Trophoblast cell (in vitro differentiated cells and primary cell): Measurements from ENCODE around the gene MKS1.

ENCODE experiments used
- DNase-seq, 2 donors: peaks; one replicate each; pipeline ENCODE4 v3.0.0-alpha.2; 2016
- H2AFZ ChIP-seq: 2 replicates; pipeline ENCODE4 v1.6.1; 2013; ENCODE audit warnings: low read length, moderate library complexity, mild to moderate bottlenecking; ENCODE audit not compliant: insufficient read depth, poor library complexity
- H2AK5ac ChIP-seq: 2 replicates; pipeline ENCODE4 v1.6.1; 2013; ENCODE audit warnings: mild to moderate bottlenecking, low read length
- H2BK120ac ChIP-seq: 2 replicates; pipeline ENCODE4 v1.6.1; 2013; ENCODE audit warnings: low read length, mild to moderate bottlenecking, moderate library complexity; ENCODE audit not compliant: insufficient read depth, poor library complexity
- H2BK12ac ChIP-seq: 2 replicates; pipeline ENCODE4 v1.6.1; 2013; ENCODE audit warnings: mild to moderate bottlenecking, low read length, moderate library complexity
- H2BK5ac ChIP-seq: 2 replicates; pipeline ENCODE4 v1.6.1; 2013; ENCODE audit warnings: low read length, low read depth, moderate library complexity, mild to moderate bottlenecking; ENCODE audit not compliant: poor library complexity
- H3K14ac ChIP-seq: 2 replicates; pipeline ENCODE4 v1.6.1; 2013; ENCODE audit warnings: mild to moderate bottlenecking, low read length
- H3K18ac ChIP-seq: 2 replicates; pipeline ENCODE4 v1.6.1; 2013; ENCODE audit warnings: mild to moderate bottlenecking, low read length
- H3K23ac ChIP-seq: 2 replicates; pipeline ENCODE4 v1.6.1; 2013; ENCODE audit warnings: low read length
- H3K27ac ChIP-seq: 2 replicates; pipeline ENCODE4 v1.5.1; 2013; ENCODE audit warnings: low read depth, mild to moderate bottlenecking, inconsistent platforms, low read length, moderate library complexity
- H3K27me3 ChIP-seq: 2 replicates; pipeline ENCODE4 v1.6.1; 2013; ENCODE audit warnings: inconsistent platforms, mild to moderate bottlenecking, low read length, moderate library complexity; ENCODE audit not compliant: insufficient read depth
- H3K36me3 ChIP-seq, 2 experiments: 1 replicate in 1 of 2; 2 replicates in 1 of 2; pipeline ENCODE4 v1.6.1; 2013; ENCODE audit warnings: low read length in 2 of 2, mild to moderate bottlenecking in 2 of 2, moderate library complexity in 1 of 2; ENCODE audit not compliant: insufficient read depth in 2 of 2, control insufficient read depth in 1 of 2
- H3K4ac ChIP-seq: 2 replicates; pipeline ENCODE4 v1.6.1; 2013; ENCODE audit warnings: low read depth, mild to moderate bottlenecking, low read length, moderate library complexity
- H3K4me1 ChIP-seq, 2 experiments: 1 replicate in 1 of 2; 2 replicates in 1 of 2; pipeline ENCODE4 v1.6.1; 2013; ENCODE audit warnings: low read length in 2 of 2, mild to moderate bottlenecking in 2 of 2, moderate library complexity in 1 of 2; ENCODE audit not compliant: insufficient read depth in 2 of 2, control insufficient read depth in 1 of 2
- H3K4me2 ChIP-seq: 2 replicates; pipeline ENCODE4 v1.6.1; 2013; ENCODE audit warnings: inconsistent platforms, mild to moderate bottlenecking, low read length, moderate library complexity
- H3K4me3 ChIP-seq: 2 replicates; pipeline ENCODE4 v1.5.1; 2013; ENCODE audit warnings: mild to moderate bottlenecking, low read depth, low read length, inconsistent platforms
- H3K79me1 ChIP-seq: one replicate; pipeline ENCODE4 v1.6.1; 2013; ENCODE audit warnings: low read length
- H3K79me2 ChIP-seq: 2 replicates; pipeline ENCODE4 v1.6.1; 2013; ENCODE audit warnings: low read length, mild to moderate bottlenecking; ENCODE audit not compliant: control insufficient read depth, insufficient read depth, poor library complexity
- H3K9ac ChIP-seq: 2 replicates; pipeline ENCODE4 v1.6.1; 2013; ENCODE audit warnings: mild to moderate bottlenecking, low read length
- H3K9me3 ChIP-seq: 2 replicates; pipeline ENCODE4 v1.6.1; 2013; ENCODE audit warnings: low read depth, mild to moderate bottlenecking, control low read depth, inconsistent platforms, low read length; ENCODE audit not compliant: insufficient read depth
- H4K12ac ChIP-seq: 2 replicates; pipeline ENCODE4 v1.6.1; 2013; ENCODE audit warnings: low read depth, mild to moderate bottlenecking, low read length, moderate library complexity
- H4K8ac ChIP-seq: 2 replicates; pipeline ENCODE4 v1.6.1; 2013; ENCODE audit warnings: low read depth, mild to moderate bottlenecking, low read length, moderate library complexity
- H4K91ac ChIP-seq: one replicate; pipeline ENCODE4 v1.6.1; 2013; ENCODE audit warnings: low read depth, mild to moderate bottlenecking, low read length, moderate library complexity
- WGBS: extraction: QIAGEN DNeasy Blood & Tissue Kit; methylation state at CpG from one replicate; pipeline ENCODE4 v1.1.7; 2013; ENCODE audit warnings: missing lambda C conversion rate; ENCODE audit not compliant: insufficient read length, insufficient coverage; ENCODE audit errors: extremely low coverage; 5-methylcytosine and 5-hydroxymethylcytosine counted together

Gene MKS1

GRCh38 chr17:58210922-58211321 is 8.1 kb downstream of the MKS1 start:
- H3K27me3 ChIP-seq: no peaks in the 10 kb centered on the region
- H3K4ac ChIP-seq: no peak overlapping the region
- H3K4me2 ChIP-seq: no peak overlapping the region
- no peak overlapping the region for H3K23ac ChIP-seq
- H3K9me3 ChIP-seq: no peaks in the 10 kb centered on the region
- H2BK12ac ChIP-seq: no peak overlapping the region
- H2AK5ac ChIP-seq: no peak overlapping the region
- DNase-seq: no peak
- H4K91ac ChIP-seq: no peak overlapping the region
- no peak overlapping the region for H3K14ac ChIP-seq
- no peak overlapping the region for H3K4me3 ChIP-seq
- no peak overlapping the region for H2BK5ac ChIP-seq
- no peak overlapping the region for H2BK120ac ChIP-seq
- no peak overlapping the region for H3K27ac ChIP-seq
- no peak overlapping the region for H4K8ac ChIP-seq
- H3K79me2 ChIP-seq: no peaks in the 10 kb centered on the region
- no peaks in the 10 kb centered on the region for H3K79me1 ChIP-seq
- WGBS: no CpG with 5 or more reads among the region's 5 CpGs
- H4K12ac ChIP-seq: no peak overlapping the region
- no peak overlapping the region for H2AFZ ChIP-seq
- no peaks in the 10 kb centered on the region for H3K4me1 ChIP-seq
- peaks cover 16 to 17% of the 10 kb centered on the region in 2 experiments for H3K36me3 ChIP-seq
- no peak overlapping the region for H3K18ac ChIP-seq
- H3K9ac ChIP-seq: no peak overlapping the region

- H3K9ac ChIP-seq: no peak overlapping the region
- no peak overlapping the region for H2AK5ac ChIP-seq
- H4K8ac ChIP-seq: no peak overlapping the region
- no CpG with 5 or more reads among the region's 5 CpGs for WGBS
- H3K4me3 ChIP-seq: no peak overlapping the region
- H3K27me3 ChIP-seq: no peaks in the 10 kb centered on the region
- H3K9me3 ChIP-seq: no peaks in the 10 kb centered on the region
- no peak for DNase-seq
- no peak overlapping the region for H3K23ac ChIP-seq
- H4K91ac ChIP-seq: no peak overlapping the region
- H3K4me1 ChIP-seq: no peaks in the 10 kb centered on the region
- H3K79me2 ChIP-seq: no peaks in the 10 kb centered on the region
- H2BK12ac ChIP-seq: no peak overlapping the region
- no peak overlapping the region for H3K4me2 ChIP-seq
- H2BK5ac ChIP-seq: no peak overlapping the region
- H3K27ac ChIP-seq: no peak overlapping the region
- H3K18ac ChIP-seq: no peak overlapping the region
- H4K12ac ChIP-seq: no peak overlapping the region
- no peak overlapping the region for H2BK120ac ChIP-seq
- H3K79me1 ChIP-seq: no peaks in the 10 kb centered on the region
- peaks cover 16 to 17% of the 10 kb centered on the region in 2 experiments for H3K36me3 ChIP-seq
- no peak overlapping the region for H3K14ac ChIP-seq
- H3K4ac ChIP-seq: no peak overlapping the region
- H2AFZ ChIP-seq: no peak overlapping the region
Observed at GRCh38 chr17:58208344-58208743, 10.7 kb downstream of the MKS1 start.

GRCh38 chr17:58207451-58207850 is 11.6 kb downstream of the MKS1 start:
- WGBS: no CpG with 5 or more reads among the region's 3 CpGs

DNA sequence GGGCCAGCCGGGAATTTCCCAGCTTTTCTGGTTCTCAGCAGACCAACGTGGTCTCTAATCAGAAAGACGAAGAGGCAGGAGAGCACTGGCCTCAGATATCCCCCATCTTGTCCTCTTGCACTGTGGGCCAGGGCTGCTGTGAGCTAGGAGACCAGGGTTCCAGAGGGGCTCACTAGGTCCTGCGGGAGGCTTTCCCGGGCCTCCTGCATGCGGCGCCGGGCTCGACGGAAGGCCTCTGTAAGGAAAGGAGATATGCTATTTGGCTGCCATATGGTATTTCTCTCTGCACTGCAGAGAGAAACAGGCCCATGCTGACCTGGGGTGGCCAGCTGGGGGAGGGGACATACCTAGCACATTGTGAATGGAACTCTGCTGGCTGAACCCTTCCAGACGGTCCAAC is 13.1 kb downstream of the MKS1 start:
- Histone ChIP-seq H4K91ac (no peak overlapping the region), H3K4me1 (no peaks in the 10 kb centered on the region), H3K9me3 (no peaks in the 10 kb centered on the region), H3K36me3 (peaks cover 12 to 15% of the 10 kb centered on the region in 2 experiments), H2BK5ac (no peak overlapping the region), H3K23ac (no peak overlapping the region), H3K9ac (no peak overlapping the region), H3K4ac (no peak overlapping the region), H3K79me2 (no peaks in the 10 kb centered on the region), H3K4me2 (no peak overlapping the region), H2AK5ac (no peak overlapping the region), H2BK12ac (no peak overlapping the region), H2AFZ (no peak overlapping the region), H3K18ac (no peak overlapping the region), H3K14ac (no peak overlapping the region), H4K12ac (no peak overlapping the region), H3K4me3 (no peak overlapping the region), H4K8ac (no peak overlapping the region), H2BK120ac (no peak overlapping the region), H3K27ac (no peak overlapping the region), H3K27me3 (no peaks in the 10 kb centered on the region), H3K79me1 (no peaks in the 10 kb centered on the region)
- DNase-seq: no peak
- WGBS: no CpG with 5 or more reads among the region's 11 CpGs

More at GRCh38 chr17:58207451-58207850, 11.6 kb downstream of the MKS1 start:
- H3K36me3 ChIP-seq: peaks cover 13 to 15% of the 10 kb centered on the region in 2 experiments
- no peak overlapping the region for H3K4me3 ChIP-seq
- no peaks in the 10 kb centered on the region for H3K4me1 ChIP-seq
- H2BK5ac ChIP-seq: no peak overlapping the region
- H3K9me3 ChIP-seq: no peaks in the 10 kb centered on the region
- no peak overlapping the region for H3K18ac ChIP-seq
- no peaks in the 10 kb centered on the region for H3K27me3 ChIP-seq
- no peak overlapping the region for H2AFZ ChIP-seq
- no peak overlapping the region for H4K91ac ChIP-seq
- H3K4ac ChIP-seq: no peak overlapping the region
- H3K4me2 ChIP-seq: no peak overlapping the region
- no peak overlapping the region for H2AK5ac ChIP-seq
- no peak overlapping the region for H3K14ac ChIP-seq
- H3K27ac ChIP-seq: no peak overlapping the region
- no peak overlapping the region for H3K23ac ChIP-seq
- H3K9ac ChIP-seq: no peak overlapping the region
- no peak overlapping the region for H2BK12ac ChIP-seq
- H4K12ac ChIP-seq: no peak overlapping the region
- DNase-seq: no peak
- H3K79me2 ChIP-seq: no peaks in the 10 kb centered on the region
- H3K79me1 ChIP-seq: no peaks in the 10 kb centered on the region
- H2BK120ac ChIP-seq: no peak overlapping the region
- H4K8ac ChIP-seq: no peak overlapping the region
